Brain microvascular endothelial cell (primary cell): ENCODE data around the gene KMT2A.

Experiments
- DNase-seq: peaks from one replicate; pipeline ENCODE4 v3.0.0-alpha.2; 2020
- H3K27ac ChIP-seq: fragments of 250-450 bp; sonication (Bioruptor Pico); 2 replicates; pipeline ENCODE4 v1.5.1; 2020; ENCODE audit warnings: mild to moderate bottlenecking, moderate library complexity
- H3K27me3 ChIP-seq: fragments of 250-450 bp; sonication (Bioruptor Pico); replicated peaks from 2 replicates; pipeline ENCODE4 v1.5.1; 2020; ENCODE audit warnings: mild to moderate bottlenecking
- H3K36me3 ChIP-seq: fragments of 250-450 bp; sonication (Bioruptor Pico); replicated peaks from 2 replicates; pipeline ENCODE4 v1.5.1; 2020; ENCODE audit warnings: mild to moderate bottlenecking
- H3K4me3 ChIP-seq: 2 replicates; pipeline ENCODE4 v1.5.1; 2011; ENCODE audit warnings: low read depth, mild to moderate bottlenecking, control low read depth, low read length, moderate library complexity
- CTCF ChIP-seq: IDR thresholded peaks from 2 replicates; pipeline ENCODE4 v1.5.1; 2011; ENCODE audit warnings: low read depth, mild to moderate bottlenecking, moderate library complexity, low read length, control low read depth, inconsistent platforms; ENCODE audit errors: missing control alignments
- in situ Hi-C: cut with HindIII; loops from 2 replicates; pipeline ENCODE4 v1.10.0; 2017; ENCODE audit warnings: low sequenced_read_pairs, low pct_ligation_motif_present

The KMT2A gene

DNA sequence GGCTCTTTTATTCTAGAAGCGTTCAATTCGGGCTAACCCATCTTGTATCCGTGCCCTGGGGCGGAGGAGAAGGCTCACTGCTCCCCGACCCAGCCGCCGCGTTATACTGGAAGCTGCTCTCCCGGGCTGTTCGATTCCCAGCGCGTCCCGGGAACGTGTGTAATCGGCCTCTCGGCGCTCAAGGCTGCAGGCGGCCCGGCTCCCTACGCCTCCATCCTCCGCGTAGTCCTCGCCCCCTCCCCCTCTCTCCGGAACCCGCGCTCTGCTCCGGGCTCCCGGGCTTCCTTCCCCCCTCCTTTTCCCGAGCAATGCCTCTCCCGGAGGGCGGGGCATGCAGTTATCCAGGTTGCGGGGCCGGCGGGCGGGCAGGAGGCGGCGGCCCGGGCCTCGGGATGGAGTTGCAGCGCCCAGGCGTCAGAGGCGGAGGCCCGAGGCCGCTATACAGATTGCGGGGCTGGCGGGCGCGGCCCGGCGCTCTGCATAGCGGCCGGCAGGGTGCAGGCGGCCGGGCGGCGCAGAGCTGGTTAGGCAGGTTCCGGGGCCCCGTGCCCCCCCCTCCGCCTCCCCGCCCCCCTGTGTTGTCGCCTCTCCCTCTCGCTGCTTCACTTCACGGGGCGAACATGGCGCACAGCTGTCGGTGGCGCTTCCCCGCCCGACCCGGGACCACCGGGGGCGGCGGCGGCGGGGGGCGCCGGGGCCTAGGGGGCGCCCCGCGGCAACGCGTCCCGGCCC lies at the start of gene KMT2A:
KMT2A (plus strand) TSS at position 600 of the 732 bp plus-strand sequence; CDS start at position 621, 21 bp downstream.
- Histone ChIP-seq H3K4me3 (peak within 1 kb of the TSS; percentile 74), H3K27ac (peak within 1 kb of the TSS; percentile 66), H3K36me3 (no peaks in the 10 kb centered on the region), H3K27me3 (no peaks in the 10 kb centered on the region)
- DNase-seq: peak; percentile 95
- in situ Hi-C loops: no loop called here
- TF ChIP-seq CTCF: no peak

- no peak for TF ChIP-seq CTCF
- in situ Hi-C loops: no loop called here
- no peak for DNase-seq
- H3K36me3 ChIP-seq: peaks cover 36% of the 10 kb centered on the region
- no peaks in the 10 kb centered on the region for H3K27me3 ChIP-seq
- H3K27ac ChIP-seq: no peak overlapping the region
- H3K4me3 ChIP-seq: no peak overlapping the region
Measured at GRCh38 chr11:118396097-118396501, 40.2 kb upstream of the KMT2A start.

DNA sequence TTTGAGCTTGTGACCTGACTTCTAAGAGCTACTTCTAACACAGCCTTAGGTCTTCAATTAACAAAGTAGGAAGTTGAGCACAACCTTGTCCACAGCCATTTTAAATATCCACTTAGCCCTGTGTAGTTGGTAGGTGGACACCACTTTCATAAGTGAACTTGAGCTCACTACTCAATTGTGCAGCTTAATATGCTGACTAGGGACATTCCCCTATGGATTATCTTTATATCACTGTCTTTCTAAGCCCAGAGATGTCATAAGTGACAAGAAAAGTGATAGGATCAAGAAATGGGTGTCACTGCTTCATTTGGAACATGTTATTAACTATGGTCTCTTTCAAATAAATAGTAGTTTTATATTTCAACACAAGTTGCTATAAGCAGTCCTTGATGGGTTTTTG lies 38.8 kb upstream of the KMT2A start:
- Histone ChIP-seq H3K27me3 (no peaks in the 10 kb centered on the region), H3K36me3 (peaks cover 29% of the 10 kb centered on the region), H3K4me3 (no peak overlapping the region), H3K27ac (no peak overlapping the region)
- no peak for TF ChIP-seq CTCF
- in situ Hi-C loops: no loop called here
- no peak for DNase-seq

- no peak for TF ChIP-seq CTCF
- Histone ChIP-seq H3K27ac (no peak overlapping the region), H3K36me3 (peaks cover 13% of the 10 kb centered on the region), H3K27me3 (no peaks in the 10 kb centered on the region), H3K4me3 (no peak overlapping the region)
- no peak for DNase-seq
- in situ Hi-C loops: no loop called here
Measured at GRCh38 chr11:118398791-118399559, 37.3 kb upstream of the KMT2A start.

DNA sequence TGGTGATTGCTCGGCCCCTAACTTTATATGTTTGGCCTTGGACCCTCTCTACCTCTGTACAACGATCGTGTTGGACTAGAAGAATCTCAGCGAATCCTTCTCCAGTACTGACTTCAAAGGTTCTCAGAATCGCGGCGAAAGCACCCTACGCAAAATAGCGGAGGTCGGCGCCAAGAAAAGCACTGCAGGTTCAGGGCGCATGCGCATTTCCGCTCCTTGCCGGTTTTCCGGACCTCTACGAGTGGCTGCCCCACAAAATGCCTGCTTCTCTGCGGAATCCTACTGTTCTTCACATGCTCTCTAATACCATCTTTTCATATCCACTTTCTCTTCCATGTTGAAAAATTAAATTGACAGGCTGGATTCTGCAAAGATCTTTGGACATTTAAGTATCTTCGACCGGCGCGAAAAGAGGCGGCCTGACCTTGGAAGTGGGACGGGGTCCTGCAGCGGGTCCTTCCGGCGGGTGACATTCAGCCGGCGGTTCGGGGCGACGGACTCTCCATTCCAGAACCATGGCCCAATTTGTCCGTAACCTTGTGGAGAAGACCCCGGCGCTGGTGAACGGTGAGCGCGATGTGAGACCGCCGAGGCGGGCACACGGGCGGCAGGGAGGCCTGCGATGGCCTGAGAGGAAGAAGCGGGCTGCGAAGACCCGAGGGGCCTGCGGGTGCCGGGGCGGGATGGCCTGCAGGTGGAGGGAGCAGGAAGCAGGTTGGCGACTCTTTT lies 35.0 kb upstream of the KMT2A start, which contains the start of gene ATP5MG:
ATP5MG (plus strand) TSS at position 456 of the 729 bp plus-strand sequence; CDS start at position 516, 60 bp downstream.
- no peaks in the 10 kb centered on the region for H3K27me3 ChIP-seq
- peak; percentile 31 for TF ChIP-seq CTCF
- peak; percentile 89 for DNase-seq
- in situ Hi-C loops: no loop called here
- no peaks in the 10 kb centered on the region for H3K36me3 ChIP-seq
- peak within 1 kb of the TSS; percentile 92 for H3K27ac ChIP-seq
- peak within 1 kb of the TSS; percentile 71 for H3K4me3 ChIP-seq
